ENCODE measurements around the gene SFTPA2.
"Not testable (repeated sequence)": the region's sequence is repeated elsewhere in the genome, so short reads cannot be mapped to it uniquely, and the experiment has no call there.

SFTPA2 gene

DNA sequence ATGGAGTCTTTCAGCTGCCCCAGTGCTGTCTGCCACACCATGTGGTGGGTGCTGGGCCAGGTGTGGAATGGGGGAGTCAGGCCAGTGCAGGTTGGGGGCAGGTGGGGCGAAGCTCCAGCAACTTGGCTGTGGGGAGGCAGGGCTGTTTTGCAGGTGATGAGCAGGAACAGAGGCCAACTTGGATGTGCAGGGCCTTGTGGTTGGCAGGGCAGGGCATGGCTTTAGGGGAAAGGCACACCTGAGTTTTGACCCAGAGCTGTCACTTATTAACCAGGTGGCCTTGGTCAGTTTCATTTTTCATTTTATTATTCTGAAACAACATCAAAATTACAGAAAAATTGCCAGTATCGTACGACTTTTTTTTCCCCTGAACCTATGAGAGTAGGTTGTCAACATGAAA lies 1.1 kb upstream of the SFTPA2 start:
- in situ Hi-C loops (cut with HindIII; ENCODE audit: low sequenced_read_pairs): no loop called here

DNA sequence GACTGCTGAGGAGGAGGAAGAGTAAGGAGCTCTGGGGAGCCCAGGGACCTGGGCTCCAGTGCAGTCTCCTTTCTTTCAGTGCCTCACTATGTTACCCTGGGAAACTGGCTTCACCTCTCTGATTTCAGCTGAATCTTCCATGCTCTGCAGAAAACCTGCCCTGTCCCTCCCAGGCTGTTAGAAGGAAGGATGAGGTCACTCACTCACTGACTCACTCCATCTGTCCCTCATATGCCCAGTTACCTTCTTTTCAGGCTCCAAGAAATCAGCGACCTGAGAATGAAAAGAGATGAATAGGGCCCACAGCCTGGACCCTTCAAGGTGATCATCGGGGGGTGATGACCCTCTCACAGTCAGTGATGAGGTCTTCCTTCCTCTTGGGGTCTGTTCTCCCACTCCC lies 481 bp downstream of the SFTPA2 start:
- in situ Hi-C loops (cut with HindIII; ENCODE audit: low sequenced_read_pairs): no loop called here

DNA sequence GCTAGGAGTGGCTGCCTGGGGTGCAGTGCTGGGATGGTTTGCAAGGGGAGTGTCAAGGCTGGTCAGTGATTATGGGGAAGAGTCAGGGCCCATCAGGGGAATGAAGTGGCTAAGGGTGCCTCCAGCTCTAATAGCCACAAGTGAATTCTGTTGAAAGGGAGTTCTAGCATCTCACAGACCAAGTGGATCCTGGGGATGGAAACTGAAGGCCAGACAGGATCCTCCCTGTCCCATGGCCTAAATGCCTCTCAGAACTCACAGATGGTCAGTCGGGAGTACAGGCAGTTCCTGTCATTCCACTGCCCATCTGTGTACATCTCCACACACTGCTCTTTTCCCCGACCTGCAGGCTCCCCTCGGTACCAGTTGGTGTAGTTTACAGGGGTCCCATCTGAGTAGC lies 3.2 kb downstream of the SFTPA2 start:
- in situ Hi-C loops (cut with HindIII; ENCODE audit: low sequenced_read_pairs): not testable (repeated sequence)

DNA sequence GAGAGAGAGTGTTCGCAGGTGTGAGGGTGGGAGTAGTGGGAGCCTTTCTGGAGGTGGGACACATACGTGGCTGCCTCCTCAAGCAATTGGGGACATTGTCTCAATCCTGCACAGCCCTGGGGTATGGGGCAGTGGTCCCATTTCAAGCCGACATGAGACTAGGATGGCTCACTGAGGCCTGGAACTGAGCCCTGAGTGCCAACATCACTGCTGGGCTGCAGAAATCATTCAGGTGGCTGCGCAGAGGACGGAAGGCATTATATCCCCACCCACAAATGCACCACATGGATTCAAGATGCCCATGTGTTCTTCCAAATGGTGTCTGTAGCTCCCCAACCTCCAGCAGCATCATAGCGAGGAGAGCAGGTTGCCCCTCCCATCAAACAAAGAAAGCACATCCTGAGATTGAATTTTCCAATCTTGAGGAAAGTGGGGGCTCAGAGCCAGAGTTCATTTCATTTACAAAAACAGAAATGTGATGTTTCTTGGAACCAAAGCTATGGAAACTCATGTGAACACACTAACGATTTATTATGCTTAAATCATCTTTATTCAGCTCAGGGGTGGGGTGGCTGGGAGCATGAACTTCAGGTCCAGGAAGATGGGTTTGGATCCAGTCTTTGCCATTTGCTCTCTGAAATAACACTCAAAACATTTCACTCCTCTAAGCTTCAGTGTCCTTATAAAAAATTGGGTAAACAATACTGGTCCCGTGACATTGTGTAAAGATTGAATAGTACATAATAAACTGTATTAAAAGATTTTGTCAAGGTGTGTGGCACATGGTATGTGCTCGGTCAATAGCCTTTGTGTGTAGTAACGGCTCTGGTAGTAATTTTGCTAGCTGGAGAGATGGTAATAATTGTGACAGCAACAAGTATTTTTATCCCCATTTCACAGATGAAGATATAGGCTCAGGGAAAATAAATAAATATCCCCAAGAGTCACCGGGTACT lies 4.6 kb downstream of the SFTPA2 start:
- in situ Hi-C loops (cut with HindIII; ENCODE audit: low sequenced_read_pairs): no loop called here

DNA sequence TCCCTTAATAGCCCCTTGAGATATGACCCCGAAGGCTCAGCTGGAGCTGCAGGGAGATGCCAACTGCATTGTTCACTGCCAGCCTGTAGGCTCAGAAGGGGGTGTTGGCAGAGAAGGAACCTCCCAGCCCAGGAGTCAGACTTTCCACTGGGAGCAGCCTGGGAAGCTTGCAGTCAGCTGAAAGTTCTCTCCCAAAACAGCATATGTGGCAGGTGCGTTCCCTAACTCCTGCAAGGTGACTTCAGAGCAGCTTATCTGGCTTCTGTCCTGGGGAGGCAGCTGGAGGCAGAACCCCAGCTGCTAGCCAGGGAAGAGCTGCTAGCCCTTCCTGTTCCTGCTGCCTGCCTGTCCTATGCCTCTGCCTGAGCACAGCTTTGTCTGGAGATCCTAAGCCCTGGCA lies 8.1 kb downstream of the SFTPA2 start:
- in situ Hi-C loops (cut with HindIII; ENCODE audit: low sequenced_read_pairs): no loop called here

DNA sequence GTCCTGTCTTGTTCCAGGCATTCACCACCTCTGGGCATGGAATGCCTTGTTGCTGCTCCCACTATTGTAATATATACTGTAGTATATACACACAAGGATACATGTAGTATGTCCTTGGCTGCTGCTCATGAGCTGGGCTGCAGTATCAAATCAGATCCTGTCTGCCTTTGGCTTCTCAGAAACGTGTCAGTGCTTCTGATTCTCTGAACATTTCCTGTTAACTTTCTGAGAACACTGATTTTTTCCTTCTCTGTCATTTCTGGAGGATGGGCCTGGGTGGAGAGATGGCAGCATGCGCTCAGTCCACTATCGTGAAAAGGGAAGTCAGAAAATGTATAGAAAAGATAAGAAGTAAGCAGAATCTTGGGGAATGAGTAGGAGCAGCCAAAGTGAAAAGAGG lies 12.2 kb downstream of the SFTPA2 start:
- in situ Hi-C loops (cut with HindIII; ENCODE audit: low sequenced_read_pairs): no loop called here

DNA sequence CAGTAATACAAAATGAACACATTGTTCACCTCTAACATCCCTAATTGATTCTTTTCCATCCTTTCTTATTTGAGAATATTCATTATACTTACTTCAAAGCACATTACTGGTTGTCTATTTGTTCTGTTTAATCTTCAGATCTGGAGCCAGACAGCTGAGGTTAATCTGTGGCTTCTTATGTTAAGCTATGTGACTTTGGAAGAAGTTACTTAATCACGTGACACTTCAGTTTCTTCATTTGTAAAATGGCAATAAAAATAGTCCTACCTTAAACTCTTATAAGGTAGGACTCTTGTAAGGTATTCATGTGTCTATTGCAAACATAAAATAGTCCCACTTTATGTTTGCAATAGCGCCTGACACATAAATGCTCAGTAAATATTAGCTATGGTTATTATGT lies 13.1 kb downstream of the SFTPA2 start:
- in situ Hi-C loops (cut with HindIII; ENCODE audit: low sequenced_read_pairs): not testable (repeated sequence)

DNA sequence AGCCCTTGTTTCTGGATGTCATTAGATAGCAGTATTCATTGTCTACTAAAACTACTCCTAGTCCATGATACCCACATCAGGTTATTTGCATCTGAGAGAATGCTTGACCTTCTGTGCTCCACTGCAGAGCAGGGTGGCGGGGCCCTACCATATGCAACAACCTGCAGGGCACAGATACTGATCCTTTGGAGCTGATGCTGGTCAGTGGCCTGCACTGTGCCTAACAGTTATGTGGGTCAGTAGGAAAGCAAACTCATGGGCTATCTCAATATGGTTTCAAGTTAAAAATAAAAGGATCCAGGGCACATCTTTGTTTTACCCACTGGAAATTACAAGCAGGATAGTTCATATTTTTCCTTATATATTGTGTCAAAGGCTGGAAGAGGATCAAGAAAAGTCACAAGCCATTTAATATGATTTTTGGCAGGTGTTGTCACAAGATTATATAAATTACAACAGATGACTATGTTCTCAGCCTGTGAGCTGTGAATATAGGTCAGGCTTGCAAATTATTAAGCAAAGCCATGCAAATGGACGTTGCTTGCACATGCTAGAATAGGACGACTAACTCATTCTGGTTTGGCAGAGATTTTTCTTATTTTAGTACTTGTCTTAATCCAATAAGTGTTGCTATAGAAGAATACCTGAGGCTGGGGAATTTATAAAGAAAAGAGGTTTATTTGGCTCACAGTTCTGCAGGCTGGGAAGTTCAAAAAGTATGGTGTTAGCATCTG lies 15.1 kb downstream of the SFTPA2 start:
- in situ Hi-C loops (cut with HindIII; ENCODE audit: low sequenced_read_pairs): not testable (repeated sequence)

DNA sequence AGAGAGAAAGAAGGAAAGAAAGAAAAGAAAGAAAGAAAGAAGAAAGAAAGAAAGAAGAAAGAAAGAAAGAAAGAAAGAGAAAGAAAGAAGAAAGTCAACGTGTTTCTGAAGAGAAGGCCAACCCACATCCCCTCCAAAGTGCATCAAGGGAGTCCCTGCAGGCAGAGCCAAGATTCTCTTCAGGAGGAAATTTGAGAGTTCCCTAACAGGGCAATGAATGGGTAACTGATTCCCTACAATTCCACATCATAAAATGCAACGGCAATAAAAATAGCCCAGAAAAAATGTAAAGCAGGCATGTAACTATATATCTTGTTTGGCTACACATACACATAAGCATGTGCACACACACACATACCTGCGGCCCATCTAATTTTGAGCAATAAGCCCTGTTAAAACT lies 15.8 kb downstream of the SFTPA2 start:
- in situ Hi-C loops (cut with HindIII; ENCODE audit: low sequenced_read_pairs): not testable (repeated sequence)

DNA sequence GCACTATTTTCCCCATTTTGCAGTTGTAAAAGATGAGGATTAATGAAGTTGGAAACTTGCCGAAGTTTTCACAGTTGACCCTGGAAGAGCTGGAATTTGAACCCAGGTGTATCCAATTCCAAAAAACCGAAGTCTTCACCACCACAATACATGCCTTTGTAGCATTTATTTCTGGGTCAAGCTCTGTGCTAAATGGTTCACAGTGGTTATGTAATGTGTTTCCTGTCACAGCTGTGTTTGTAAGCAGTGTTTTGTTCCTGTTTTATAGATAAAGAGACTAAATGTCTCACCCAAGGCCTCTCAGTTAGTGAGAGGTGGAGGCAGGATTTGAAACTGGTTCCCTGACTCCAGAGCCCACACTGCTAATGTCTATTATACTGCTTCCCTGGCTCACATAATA lies 17.6 kb downstream of the SFTPA2 start:
- in situ Hi-C loops (cut with HindIII; ENCODE audit: low sequenced_read_pairs): no loop called here

DNA sequence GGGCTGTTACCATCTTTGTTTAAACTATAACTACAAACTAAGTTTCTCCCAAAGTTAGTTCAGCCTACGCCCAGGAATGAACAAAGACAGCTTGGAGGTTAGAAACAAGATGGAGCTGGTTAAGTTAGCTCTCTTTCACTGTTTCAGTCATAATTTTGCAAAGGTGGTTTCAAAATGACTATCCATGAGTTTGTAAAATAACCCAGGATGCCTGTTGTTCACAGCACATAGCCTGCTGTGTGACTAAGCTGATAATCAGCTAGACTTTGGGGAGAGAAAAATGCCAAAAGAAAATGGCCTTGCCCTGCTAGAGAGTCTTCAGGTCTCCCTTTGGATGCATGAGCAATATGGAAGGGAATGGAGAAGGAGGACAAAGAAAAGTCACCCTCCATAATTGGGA lies 19.3 kb downstream of the SFTPA2 start:
- in situ Hi-C loops (cut with HindIII; ENCODE audit: low sequenced_read_pairs): not testable (repeated sequence)

DNA sequence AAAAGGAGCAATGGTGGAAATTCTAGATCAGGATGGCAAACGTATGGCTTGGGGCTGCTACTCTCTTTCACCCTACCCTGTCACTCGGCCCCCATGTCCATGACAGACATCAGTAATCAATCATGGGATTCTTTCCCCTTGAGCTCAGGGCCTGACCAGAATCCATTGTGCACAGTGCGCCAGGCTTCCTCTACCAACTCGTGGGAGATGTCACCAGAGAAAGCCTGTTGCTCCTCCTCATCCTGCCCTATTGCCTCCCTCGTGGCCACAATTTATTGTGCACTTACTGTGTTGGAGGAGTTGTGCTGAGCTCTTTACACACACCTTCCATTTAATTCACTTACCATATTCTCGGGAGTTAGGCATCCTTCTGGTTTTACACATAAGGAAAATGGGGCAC lies 21.9 kb downstream of the SFTPA2 start:
- in situ Hi-C loops (cut with HindIII; ENCODE audit: low sequenced_read_pairs): not testable (repeated sequence)

DNA sequence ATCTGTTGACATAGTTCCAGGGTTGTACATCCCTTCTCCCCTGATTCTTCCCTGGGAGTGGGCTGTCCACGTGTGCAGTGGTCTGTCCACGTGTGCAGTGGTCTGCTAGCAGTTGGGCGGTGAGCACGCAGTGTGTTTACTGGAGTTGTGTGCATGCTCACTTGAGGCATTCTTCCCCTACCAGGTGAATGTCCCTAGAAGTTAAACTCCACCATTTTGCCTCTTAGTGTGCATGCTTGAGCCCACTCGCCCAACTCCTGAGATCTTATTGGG lies 26.4 kb downstream of the SFTPA2 start:
- in situ Hi-C loops (cut with HindIII; ENCODE audit: low sequenced_read_pairs): not testable (repeated sequence)

DNA sequence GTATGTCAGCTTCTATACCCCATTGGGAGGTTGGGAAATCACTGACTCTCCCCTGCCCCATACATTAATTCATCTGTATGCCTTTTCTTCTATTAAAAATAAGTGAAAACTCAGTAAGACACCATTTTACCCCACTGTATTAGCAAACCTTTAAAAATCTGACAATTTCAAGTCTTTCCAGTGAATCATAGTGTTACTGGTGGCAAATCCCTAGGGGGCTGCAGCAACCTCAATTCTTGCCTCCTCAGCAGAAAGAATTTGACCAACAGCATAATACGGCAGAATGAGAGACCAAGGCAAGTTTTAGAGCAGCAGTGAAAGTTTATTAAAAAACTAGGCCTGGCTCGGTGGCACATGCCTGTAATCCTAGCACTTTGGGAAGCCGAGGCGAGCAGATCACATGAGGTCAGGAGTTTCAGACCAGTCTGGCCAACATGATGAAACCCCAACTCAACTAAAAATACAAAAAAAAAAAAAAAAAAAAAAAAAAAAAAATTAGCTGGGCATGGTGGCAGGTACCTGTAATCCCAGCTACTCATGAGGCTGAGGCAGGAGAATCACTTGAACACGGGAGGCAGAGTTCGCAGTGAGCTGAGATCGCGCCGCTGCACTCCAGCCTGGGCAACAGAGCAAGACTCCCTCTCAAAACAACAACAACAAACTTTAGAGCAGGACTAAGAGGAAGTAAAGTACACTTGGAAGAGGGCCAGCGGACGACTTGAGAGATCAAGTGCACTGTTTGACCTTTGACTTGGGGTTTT lies 26.9 kb downstream of the SFTPA2 start:
- in situ Hi-C loops (cut with HindIII; ENCODE audit: low sequenced_read_pairs): not testable (repeated sequence)

DNA sequence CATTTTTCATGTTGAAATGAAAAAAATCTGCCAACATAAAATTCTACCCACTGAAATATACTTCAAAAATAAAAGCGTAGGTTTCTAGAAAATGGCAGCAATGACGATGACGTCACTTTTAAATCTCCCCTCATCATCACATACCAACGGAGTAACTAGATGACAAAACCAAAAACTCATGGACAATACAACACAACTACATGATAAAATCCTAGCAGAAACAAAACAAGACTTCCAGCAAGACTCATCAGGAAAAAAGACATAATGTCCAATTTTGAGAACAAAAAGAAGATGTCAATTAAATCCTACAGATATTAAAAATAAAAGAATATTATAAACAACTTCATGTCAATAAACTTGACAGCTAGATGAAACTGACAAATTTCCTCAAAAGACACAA lies 31.9 kb downstream of the SFTPA2 start:
- in situ Hi-C loops (cut with HindIII; ENCODE audit: low sequenced_read_pairs): not testable (repeated sequence)

DNA sequence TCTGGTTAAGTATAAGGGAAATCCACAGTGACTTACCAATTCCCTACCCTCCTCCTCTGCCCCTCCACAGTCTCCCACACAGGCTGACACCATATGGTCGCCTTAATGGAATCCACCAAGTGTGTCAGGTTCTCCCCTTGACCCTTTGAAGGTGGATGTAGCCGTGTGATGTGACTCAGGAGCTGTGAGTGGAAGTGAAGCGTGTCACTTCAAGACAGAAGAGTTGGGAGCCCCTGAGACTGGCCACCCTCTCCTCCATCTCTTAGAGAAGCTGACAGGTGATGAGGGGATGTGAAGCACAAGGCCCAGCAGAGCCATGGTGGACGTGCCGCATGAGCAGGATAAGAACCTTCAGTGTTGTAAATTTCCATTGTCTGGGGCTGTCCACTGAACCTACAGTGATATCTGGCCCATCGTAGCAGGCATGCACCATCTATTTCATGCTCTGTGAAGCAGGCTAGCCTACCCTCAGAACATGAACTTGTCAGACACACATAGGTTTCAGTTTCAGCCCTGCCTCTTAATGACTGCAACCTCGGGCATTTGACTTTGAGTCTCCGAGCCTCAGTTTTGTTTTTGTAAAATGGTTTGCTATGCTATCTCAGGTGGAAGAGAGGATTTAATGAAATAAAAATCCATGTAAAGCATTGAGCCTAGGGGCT lies 35.0 kb downstream of the SFTPA2 start:
- in situ Hi-C loops (cut with HindIII; ENCODE audit: low sequenced_read_pairs): not testable (repeated sequence)

DNA sequence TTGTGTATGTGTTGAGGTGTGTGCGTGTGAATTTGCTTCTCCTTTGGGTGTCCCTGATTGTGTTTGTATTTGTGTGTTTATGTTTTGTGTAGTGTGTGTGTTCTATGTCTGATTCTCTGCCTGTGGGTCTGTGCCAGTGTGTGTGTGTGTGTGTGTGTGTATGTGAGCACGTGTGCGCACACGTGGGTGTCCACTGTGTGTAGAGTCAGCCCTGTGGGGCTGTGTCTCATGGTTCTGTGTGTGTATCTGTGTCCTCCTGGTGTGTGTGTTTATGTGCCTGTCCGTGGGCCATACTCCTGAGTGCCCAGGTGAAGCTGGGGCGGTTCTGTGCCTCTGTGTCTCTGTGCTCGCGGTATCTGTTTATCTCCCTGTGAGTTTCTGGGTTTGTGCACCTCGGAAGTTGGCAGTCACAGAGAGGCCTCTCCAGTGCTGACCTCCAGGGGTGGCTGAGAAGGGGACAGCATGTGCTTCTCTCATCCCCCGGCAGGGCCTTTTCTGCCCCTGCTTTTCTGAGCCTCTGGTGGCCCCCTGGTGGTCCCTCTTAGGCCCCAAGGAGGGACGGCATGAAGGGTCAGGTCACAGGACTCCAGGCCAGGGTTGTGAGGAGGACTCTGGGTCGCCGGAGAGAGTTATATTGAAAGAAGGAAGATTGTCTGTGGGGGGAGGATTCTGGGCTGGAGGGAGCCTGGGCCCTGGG lies 36.9 kb downstream of the SFTPA2 start:
- in situ Hi-C loops (cut with HindIII; ENCODE audit: low sequenced_read_pairs): not testable (repeated sequence)

DNA sequence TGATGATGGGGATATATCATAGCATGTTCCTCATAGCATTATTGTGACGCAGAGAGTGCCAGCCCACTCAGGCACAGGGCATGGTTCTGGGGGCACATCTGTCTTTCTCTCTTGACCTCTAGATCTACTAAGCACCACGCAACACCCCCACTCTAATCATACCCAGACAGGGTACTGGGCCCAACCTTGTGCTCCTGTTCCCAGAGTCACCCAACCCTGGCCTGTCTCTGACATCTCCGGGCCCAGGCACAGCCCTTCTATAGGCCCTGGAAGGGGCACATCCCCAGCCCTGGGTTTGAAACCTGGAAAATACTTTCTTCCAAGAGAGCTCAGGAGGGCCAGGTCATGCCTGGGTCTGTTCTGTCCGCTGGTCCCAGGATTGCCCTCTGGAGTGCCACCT lies 37.7 kb downstream of the SFTPA2 start:
- in situ Hi-C loops (cut with HindIII; ENCODE audit: low sequenced_read_pairs): not testable (repeated sequence)

DNA sequence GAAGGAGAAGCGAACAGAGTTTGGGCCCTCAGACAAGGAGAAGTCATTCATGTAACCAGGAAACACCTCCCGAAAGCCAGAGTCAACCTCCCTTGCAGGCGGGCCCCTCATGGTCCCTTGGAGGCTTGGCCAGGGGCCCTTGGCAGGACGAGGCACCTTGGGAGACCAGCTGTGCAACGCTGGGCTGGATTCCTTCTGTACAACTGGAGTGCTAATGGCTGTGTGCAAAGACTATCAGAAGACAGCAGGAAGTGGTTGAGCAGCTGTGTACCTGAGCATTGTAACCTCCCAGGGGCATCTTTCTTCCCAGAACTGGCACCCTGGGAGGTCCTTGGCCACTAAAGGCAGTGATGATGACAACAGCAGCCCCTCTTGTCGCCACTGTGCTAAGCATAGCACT lies 38.5 kb downstream of the SFTPA2 start:
- in situ Hi-C loops (cut with HindIII; ENCODE audit: low sequenced_read_pairs): not testable (repeated sequence)

DNA sequence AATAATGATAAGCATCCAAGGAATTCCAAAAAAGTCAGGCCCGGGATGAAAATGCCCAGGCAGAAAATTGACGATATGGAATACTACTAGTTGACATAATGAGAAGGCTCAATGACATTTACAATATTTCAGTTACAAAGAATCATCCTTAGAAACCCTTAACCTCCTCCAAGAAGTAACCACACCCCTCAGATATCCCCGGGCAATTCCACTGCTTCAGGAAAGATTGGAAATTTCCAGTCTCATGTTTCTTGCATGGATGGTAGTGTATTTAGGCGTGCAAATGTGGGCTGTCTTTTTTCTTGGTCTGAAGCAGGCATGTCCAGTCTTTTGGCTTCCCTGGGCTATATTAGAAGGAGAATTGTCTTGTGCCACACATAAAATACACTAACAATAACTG lies 42.6 kb downstream of the SFTPA2 start:
- in situ Hi-C loops (cut with HindIII; ENCODE audit: low sequenced_read_pairs): not testable (repeated sequence)
